GM12864 (cell line): Measurements from ENCODE around the gene ADGRF4.

Experiments
- DNase-seq: peaks from one replicate; pipeline ENCODE4 v3.0.0-alpha.2; 2011; ENCODE audit warnings: low read depth
- H3K4me3 ChIP-seq: 2 replicates; pipeline ENCODE4 v1.5.1; 2011; ENCODE audit warnings: mild to moderate bottlenecking, low read depth, low read length, control low read depth
- CTCF ChIP-seq: IDR thresholded peaks from 2 replicates; pipeline ENCODE4 v1.5.1; 2011; ENCODE audit warnings: low read depth, mild to moderate bottlenecking, moderate library complexity, low read length, control low read depth, inconsistent platforms; ENCODE audit errors: missing control alignments

ADGRF4 gene

GRCh38 chr6:47700596-47700995, 2.2 kb downstream of the ADGRF4 start:
- no peak for DNase-seq
- no peak for TF ChIP-seq CTCF
- H3K4me3 ChIP-seq = no peak overlapping the region

- no peak overlapping the region for H3K4me3 ChIP-seq
- DNase-seq = no peak
- TF ChIP-seq CTCF = no peak
Observed at GRCh38 chr6:47701363-47701762, 3.0 kb downstream of the ADGRF4 start.

GRCh38 chr6:47709160-47709559, 10.8 kb downstream of the ADGRF4 start:
- no peak for TF ChIP-seq CTCF
- no peak for DNase-seq
- H3K4me3 ChIP-seq = no peak overlapping the region

- DNase-seq = no peak
- H3K4me3 ChIP-seq = no peak overlapping the region
- TF ChIP-seq CTCF = no peak
Observed at GRCh38 chr6:47710295-47710694, 11.9 kb downstream of the ADGRF4 start.

- no peak overlapping the region for H3K4me3 ChIP-seq
- no peak for DNase-seq
- TF ChIP-seq CTCF = no peak
Observed at GRCh38 chr6:47713200-47713599, 14.8 kb downstream of the ADGRF4 start.

- H3K4me3 ChIP-seq = no peak overlapping the region
Observed at GRCh38 chr6:47714802-47715201, 16.4 kb downstream of the ADGRF4 start.

More at GRCh38 chr6:47714802-47715201, 16.4 kb downstream of the ADGRF4 start:
- DNase-seq = no peak
- TF ChIP-seq CTCF = no peak
